ENCODE results near the gene GOLGA6L10.

DNA sequence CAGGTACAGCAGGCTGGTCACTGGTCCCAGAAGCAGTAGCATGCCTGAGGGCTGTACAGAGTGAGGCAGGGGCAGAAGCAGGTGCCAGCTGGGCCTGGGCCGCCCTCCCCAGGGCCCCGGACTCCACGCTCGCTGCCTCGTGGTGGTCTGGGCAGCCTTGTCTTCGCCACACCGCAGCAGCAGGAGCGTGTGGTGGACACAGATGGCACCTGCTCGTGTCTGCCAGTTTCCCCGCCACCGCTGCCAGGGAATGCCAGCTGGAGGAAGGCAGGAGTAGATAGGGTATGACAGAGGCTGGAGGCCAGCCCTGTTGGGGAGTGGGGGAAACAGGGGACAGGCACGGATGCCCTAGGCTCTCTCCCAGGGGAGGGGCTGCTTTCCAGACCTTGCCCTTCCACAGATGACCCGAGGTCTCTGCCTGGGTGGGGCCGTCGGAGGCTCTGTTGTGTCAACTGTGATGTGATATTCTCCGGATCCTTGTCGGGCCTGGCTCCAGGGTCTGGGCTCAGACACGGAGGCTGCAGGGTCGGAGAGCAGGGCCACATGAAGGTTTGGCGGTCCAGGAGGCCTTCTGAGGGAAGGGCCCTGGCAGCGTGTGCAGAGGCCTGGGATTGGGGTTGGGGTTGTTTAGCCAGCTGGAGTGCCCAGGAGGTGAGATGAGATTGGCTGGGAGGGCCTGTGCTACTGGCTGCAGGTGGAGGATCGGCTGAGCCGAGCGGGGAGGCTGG, 33.6 kb downstream of the GOLGA6L10 start:
- TF ChIP-seq YY1 (IDR thresholded peaks at IDR 0.05; ENCODE audit: extremely low read depth, insufficient replicate concordance, low read depth, low read length): no peak
- TF ChIP-seq POLR2A (IDR thresholded peaks at IDR 0.05; ENCODE audit: borderline replicate concordance, extremely low read depth, insufficient read depth, insufficient read length): no peak
- no peak for TF ChIP-seq RAD21 (IDR thresholded peaks at IDR 0.05; ENCODE audit: low read depth)
- TF ChIP-seq, protein P1, sequence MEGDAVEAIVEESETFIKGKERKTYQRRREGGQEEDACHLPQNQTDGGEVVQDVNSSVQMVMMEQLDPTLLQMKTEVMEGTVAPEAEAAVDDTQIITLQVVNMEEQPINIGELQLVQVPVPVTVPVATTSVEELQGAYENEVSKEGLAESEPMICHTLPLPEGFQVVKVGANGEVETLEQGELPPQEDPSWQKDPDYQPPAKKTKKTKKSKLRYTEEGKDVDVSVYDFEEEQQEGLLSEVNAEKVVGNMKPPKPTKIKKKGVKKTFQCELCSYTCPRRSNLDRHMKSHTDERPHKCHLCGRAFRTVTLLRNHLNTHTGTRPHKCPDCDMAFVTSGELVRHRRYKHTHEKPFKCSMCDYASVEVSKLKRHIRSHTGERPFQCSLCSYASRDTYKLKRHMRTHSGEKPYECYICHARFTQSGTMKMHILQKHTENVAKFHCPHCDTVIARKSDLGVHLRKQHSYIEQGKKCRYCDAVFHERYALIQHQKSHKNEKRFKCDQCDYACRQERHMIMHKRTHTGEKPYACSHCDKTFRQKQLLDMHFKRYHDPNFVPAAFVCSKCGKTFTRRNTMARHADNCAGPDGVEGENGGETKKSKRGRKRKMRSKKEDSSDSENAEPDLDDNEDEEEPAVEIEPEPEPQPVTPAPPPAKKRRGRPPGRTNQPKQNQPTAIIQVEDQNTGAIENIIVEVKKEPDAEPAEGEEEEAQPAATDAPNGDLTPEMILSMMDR (IDR thresholded peaks at IDR 0.05 in 2 of 3, conservative IDR thresholded peaks at IDR 0.05 in 1 of 3; ENCODE audit: borderline replicate concordance in 1 of 3, insufficient read depth in 1 of 3, low read depth in 2 of 3, low read length in 2 of 3): no peak
- TF ChIP-seq POLR2AphosphoS5 (IDR thresholded peaks at IDR 0.05; ENCODE audit: low read depth, low read length): no peak
- no peak for TF ChIP-seq TCF7L2 (IDR thresholded peaks at IDR 0.05; ENCODE audit: borderline replicate concordance, extremely low read depth, insufficient read depth, insufficient read length)

All from HCT116 (cell line).